Measurements from ENCODE around the gene GSE1. TPM values are rescaled to one million over a fixed set of nuclear protein-coding genes. Genes with fewer than 3 reads are reported as not detected.

GSE1 gene
- total RNA-seq, 1 donor from 2014 or later, result 87.2 TPM

- ATAC-seq (no peak), DNase-seq (no peak)
- TF ChIP-seq CTCF (IDR thresholded peaks at IDR 0.05), result no peak
- Histone ChIP-seq H3K27me3 (no peaks in the 10 kb centered on the region), H3K36me3 (no peaks in the 10 kb centered on the region), H3K4me1 (no peaks in the 10 kb centered on the region), H3K4me3 (no peak overlapping the region), H3K9me3 (no peaks in the 10 kb centered on the region), H3K27ac (no peak overlapping the region)
- intact Hi-C loops (cut with DNase I), result no loop called here
Observed at GRCh38 chr16:85722128-85722893, 109.2 kb downstream of the GSE1 start.

- Histone ChIP-seq H3K9me3 (no peaks in the 10 kb centered on the region), H3K4me3 (no peak overlapping the region), H3K27ac (no peak overlapping the region), H3K27me3 (no peaks in the 10 kb centered on the region), H3K4me1 (no peaks in the 10 kb centered on the region), H3K36me3 (no peaks in the 10 kb centered on the region)
- TF ChIP-seq CTCF (IDR thresholded peaks at IDR 0.05), result no peak
- ATAC-seq (no peak), DNase-seq (no peak)
- intact Hi-C loops (cut with DNase I), result no loop called here
Observed at GRCh38 chr16:85724126-85724879, 111.2 kb downstream of the GSE1 start.

- Histone ChIP-seq H3K36me3 (no peaks in the 10 kb centered on the region), H3K4me3 (no peak overlapping the region), H3K27me3 (no peaks in the 10 kb centered on the region), H3K4me1 (no peaks in the 10 kb centered on the region), H3K27ac (no peak overlapping the region), H3K9me3 (no peaks in the 10 kb centered on the region)
- ATAC-seq (no peak), DNase-seq (no peak)
- intact Hi-C loops (cut with DNase I), result no loop called here
- no peak for TF ChIP-seq CTCF (IDR thresholded peaks at IDR 0.05)
Observed at GRCh38 chr16:85724936-85725335, 111.8 kb downstream of the GSE1 start.

Other genes starting within 250 kb of the GSE1 start
- 0.46 TPM for gene GINS2, start 75.6 kb downstream of the GSE1 start, total RNA-seq
- gene C16orf74, start 137.8 kb downstream of the GSE1 start, total RNA-seq, result 2.7 TPM
- 20.0 TPM for gene EMC8, start 186.2 kb downstream of the GSE1 start, total RNA-seq
- 382 TPM for gene COX4I1, start 186.4 kb downstream of the GSE1 start, total RNA-seq

Data from upper lobe of right lung (tissue), 1 donor.